H9 (cell line): ENCODE results near the gene SYP. TPM values are rescaled to one million over a fixed set of nuclear protein-coding genes. Genes with fewer than 3 reads are reported as not detected.

ENCODE experiments used
- DNase-seq: peaks from one replicate; pipeline ENCODE4 v3.0.0-alpha.2; 2017
- H2AFZ ChIP-seq: one replicate; pipeline ENCODE4 v1.6.1; 2013; ENCODE audit warnings: mild to moderate bottlenecking, low read length, control low read depth, moderate library complexity
- H2AK5ac ChIP-seq: 2 replicates; pipeline ENCODE4 v1.6.1; 2013; ENCODE audit warnings: low read length, control low read depth, mixed read lengths; ENCODE audit not compliant: insufficient read length
- H2BK120ac ChIP-seq: one replicate; pipeline ENCODE4 v1.6.1; 2013; ENCODE audit warnings: low read depth, mild to moderate bottlenecking, low read length, control low read depth, inconsistent platforms; ENCODE audit not compliant: poor library complexity, severe bottlenecking
- H2BK12ac ChIP-seq: 2 replicates; pipeline ENCODE4 v1.6.1; 2013; ENCODE audit warnings: low read length, control low read depth, mixed read lengths, low read depth; ENCODE audit not compliant: insufficient read length
- H2BK15ac ChIP-seq: 2 replicates; pipeline ENCODE4 v1.6.1; 2013; ENCODE audit warnings: low read depth, low read length, control low read depth
- H2BK20ac ChIP-seq: one replicate; pipeline ENCODE4 v1.6.1; 2013; ENCODE audit warnings: low read depth, mild to moderate bottlenecking, low read length, control low read depth, inconsistent platforms; ENCODE audit not compliant: poor library complexity, severe bottlenecking
- H2BK5ac ChIP-seq: 2 replicates; pipeline ENCODE4 v1.6.1; 2013; ENCODE audit warnings: low read length, control low read depth, mixed read lengths; ENCODE audit not compliant: insufficient read length
- H3K14ac ChIP-seq: 2 replicates; pipeline ENCODE4 v1.6.1; 2013; ENCODE audit warnings: low read length, control low read depth; ENCODE audit not compliant: insufficient read depth
- H3K18ac ChIP-seq: 2 replicates; pipeline ENCODE4 v1.6.1; 2013; ENCODE audit warnings: low read depth, mild to moderate bottlenecking, mixed read lengths, low read length, control low read depth; ENCODE audit not compliant: insufficient read length
- H3K23ac ChIP-seq: 2 replicates; pipeline ENCODE4 v1.6.1; 2013; ENCODE audit warnings: low read length, control low read depth, mixed read lengths, low read depth; ENCODE audit not compliant: insufficient read length
- H3K23me2 ChIP-seq: 2 replicates; pipeline ENCODE4 v1.6.1; 2013; ENCODE audit warnings: low read depth, mild to moderate bottlenecking, mixed read lengths, low read length, control low read depth; ENCODE audit not compliant: insufficient read length, poor library complexity, severe bottlenecking
- H3K27ac ChIP-seq: 2 replicates; pipeline ENCODE4 v1.5.1; 2013; ENCODE audit warnings: low read length, control low read depth, mixed read lengths, low read depth; ENCODE audit not compliant: insufficient read length
- H3K27me3 ChIP-seq: 2 replicates; pipeline ENCODE4 v1.6.1; 2013; ENCODE audit warnings: low read length, control low read depth, inconsistent platforms; ENCODE audit not compliant: insufficient read depth
- H3K4ac ChIP-seq: 2 replicates; pipeline ENCODE4 v1.6.1; 2013; ENCODE audit warnings: low read depth, mild to moderate bottlenecking, control low read depth, inconsistent platforms, low read length, moderate library complexity
- H3K4me1 ChIP-seq: 2 replicates; pipeline ENCODE4 v1.6.1; 2013; ENCODE audit warnings: low read length, control low read depth, inconsistent platforms; ENCODE audit not compliant: insufficient read depth
- H3K4me2 ChIP-seq: 2 replicates; pipeline ENCODE4 v1.6.1; 2013; ENCODE audit warnings: low read length, control low read depth, mixed read lengths; ENCODE audit not compliant: insufficient read length, insufficient read depth
- H3K56ac ChIP-seq: 2 replicates; pipeline ENCODE4 v1.6.1; 2013; ENCODE audit warnings: low read depth, mild to moderate bottlenecking, mixed read lengths, low read length, control low read depth; ENCODE audit not compliant: insufficient read length
- H3K79me1 ChIP-seq: 2 replicates; pipeline ENCODE4 v1.6.1; 2013; ENCODE audit warnings: low read depth, mild to moderate bottlenecking, moderate library complexity, low read length, control low read depth, inconsistent platforms; ENCODE audit not compliant: insufficient read depth, poor library complexity, severe bottlenecking
- H3K79me2 ChIP-seq: 2 replicates; pipeline ENCODE4 v1.6.1; 2013; ENCODE audit warnings: low read length, control low read depth, inconsistent platforms; ENCODE audit not compliant: insufficient read depth
- H3K9ac ChIP-seq: 2 replicates; pipeline ENCODE4 v1.6.1; 2013; ENCODE audit warnings: low read length, control low read depth, mixed read lengths; ENCODE audit not compliant: insufficient read length; ENCODE audit errors: extremely low read depth
- H3K9me3 ChIP-seq: one replicate; pipeline ENCODE4 v1.6.1; 2013; ENCODE audit warnings: low read depth, low read length, inconsistent platforms; ENCODE audit not compliant: control insufficient read depth
- H3T11ph ChIP-seq: one replicate; pipeline ENCODE4 v1.6.1; 2013; ENCODE audit warnings: mild to moderate bottlenecking, low read length, control low read depth, inconsistent platforms
- H4K20me1 ChIP-seq: one replicate; pipeline ENCODE4 v1.6.1; 2013; ENCODE audit not compliant: control insufficient read depth, insufficient read length, insufficient read depth
- H4K5ac ChIP-seq: 2 replicates; pipeline ENCODE4 v1.6.1; 2013; ENCODE audit warnings: low read depth, mild to moderate bottlenecking, mixed read lengths, low read length, control low read depth; ENCODE audit not compliant: insufficient read length
- H4K8ac ChIP-seq: replicated peaks from 2 replicates; pipeline ENCODE4 v1.6.1; 2013; ENCODE audit warnings: low read length, control low read depth, mixed read lengths, low read depth; ENCODE audit not compliant: insufficient read length
- H4K91ac ChIP-seq: 2 replicates; pipeline ENCODE4 v1.6.1; 2013; ENCODE audit warnings: low read depth, mild to moderate bottlenecking, moderate library complexity, mixed read lengths, low read length, control low read depth; ENCODE audit not compliant: insufficient read length
- H3K27ac Mint-ChIP-seq, 3 experiments: 2 replicates in 2 of 3; 3 replicates in 1 of 3; pipeline ENCODE4 v1.8.0; 2020 to 2021; ENCODE audit warnings: mixed read lengths in 3 of 3, mild to moderate bottlenecking in 1 of 3, moderate library complexity in 1 of 3
- H3K27me3 Mint-ChIP-seq: 2 replicates; pipeline ENCODE4 v1.8.0; 2021; ENCODE audit warnings: low read depth, mild to moderate bottlenecking, moderate library complexity, mixed read lengths
- H3K36me3 Mint-ChIP-seq, 3 experiments: 2 replicates in 2 of 3; 3 replicates in 1 of 3; pipeline ENCODE4 v1.8.0; 2020 to 2021; ENCODE audit warnings: low read depth in 3 of 3, mixed read lengths in 3 of 3; ENCODE audit not compliant: insufficient read depth in 1 of 3
- H3K4me1 Mint-ChIP-seq, 2 experiments: 2 replicates each; pipeline ENCODE4 v1.8.0; 2020; ENCODE audit warnings: mixed read lengths in 2 of 2
- H3K4me3 Mint-ChIP-seq, 2 experiments: 2 replicates in 1 of 2; 3 replicates in 1 of 2; pipeline ENCODE4 v1.8.0; 2020 to 2021; ENCODE audit warnings: mild to moderate bottlenecking in 2 of 2, mixed read lengths in 2 of 2, moderate library complexity in 1 of 2
- H3K9me3 Mint-ChIP-seq, 2 experiments: 2 replicates in 1 of 2; 3 replicates in 1 of 2; pipeline ENCODE4 v1.8.0; 2020; ENCODE audit warnings: mild to moderate bottlenecking in 2 of 2, mixed read lengths in 2 of 2, moderate library complexity in 1 of 2
- WGBS: extraction: QIAGEN DNeasy Blood & Tissue Kit; methylation state at CpG from one replicate; pipeline ENCODE4 v1.1.7; 2013; ENCODE audit warnings: missing lambda C conversion rate, low lambda C conversion rate, mixed read lengths; ENCODE audit not compliant: insufficient read length; ENCODE audit errors: extremely low coverage; 5-methylcytosine and 5-hydroxymethylcytosine counted together
- total RNA-seq: library from RNA; stranded (reverse); gene quantifications from 2 replicates; pipeline ENCODE4 v1.2.1, GENCODE V29; 2021
- TF ChIP-seq, protein P1 (sequence below): fragments of 200-600 bp; sonication (generic); conservative IDR thresholded peaks from 3 replicates; pipeline ENCODE4 v1.8.0; 2021; ENCODE audit warnings: antibody characterized with exemption, mild to moderate bottlenecking

Gene SYP
- total RNA-seq, 1 experiment from 2014 or later: 1.8 TPM

DNA sequence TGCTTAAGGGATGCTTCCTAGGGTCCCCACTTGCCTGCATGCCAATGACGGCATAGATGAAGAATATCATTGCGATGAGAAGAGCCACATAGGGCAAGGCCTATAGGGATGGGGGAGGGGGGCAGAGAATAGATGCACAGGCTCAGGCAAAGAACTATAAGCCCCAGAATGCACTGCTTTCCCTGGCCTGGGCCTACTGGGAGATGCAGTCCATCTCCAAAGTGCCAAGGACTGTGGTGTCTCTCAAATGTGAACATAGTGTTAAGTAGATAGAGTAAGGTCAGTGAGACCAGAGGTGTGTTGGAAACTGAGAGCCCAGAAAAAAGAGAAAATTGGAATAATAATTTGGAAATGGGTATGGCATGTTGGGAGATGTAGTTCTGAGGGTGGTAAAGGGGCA lies 12.2 kb upstream of the SYP start:
- no CpG with 5 or more reads among the region's 2 CpGs for WGBS
- H3K36me3 Mint-ChIP-seq: peaks cover 0 to 9% (median 7%) of the 10 kb centered on the region in 3 experiments; a peak in 2 of 7 replicates
- no peak overlapping the region for H2AFZ ChIP-seq

More for the DNA sequence above, 12.2 kb upstream of the SYP start:
- Histone ChIP-seq H4K8ac (no peak overlapping the region), H3K27ac (no peak overlapping the region), H3K9me3 (peaks cover 40% of the 10 kb centered on the region), H4K5ac (no peak overlapping the region), H3K4me1 (no peaks in the 10 kb centered on the region), H2BK12ac (no peak overlapping the region), H3K23ac (no peak overlapping the region), H3K27me3 (no peaks in the 10 kb centered on the region), H2AK5ac (no peak overlapping the region), H2BK5ac (no peak overlapping the region), H3K4ac (no peak overlapping the region), H3K14ac (no peak overlapping the region), H3K9ac (no peak overlapping the region), H3K23me2 (no peaks in the 10 kb centered on the region), H3K56ac (no peak overlapping the region), H3K4me2 (no peak overlapping the region), H2BK120ac (no peak overlapping the region), H2BK20ac (no peak overlapping the region), H3K18ac (no peak overlapping the region), H2BK15ac (no peak overlapping the region), H3K79me1 (no peaks in the 10 kb centered on the region), H3K79me2 (no peaks in the 10 kb centered on the region), H4K91ac (no peak overlapping the region), H4K20me1 (no peaks in the 10 kb centered on the region), H3T11ph (no peak overlapping the region)
- DNase-seq: no peak
- no peak overlapping the region; a peak in 1 of 7 replicates for H3K27ac Mint-ChIP-seq
- TF ChIP-seq, protein P1, sequence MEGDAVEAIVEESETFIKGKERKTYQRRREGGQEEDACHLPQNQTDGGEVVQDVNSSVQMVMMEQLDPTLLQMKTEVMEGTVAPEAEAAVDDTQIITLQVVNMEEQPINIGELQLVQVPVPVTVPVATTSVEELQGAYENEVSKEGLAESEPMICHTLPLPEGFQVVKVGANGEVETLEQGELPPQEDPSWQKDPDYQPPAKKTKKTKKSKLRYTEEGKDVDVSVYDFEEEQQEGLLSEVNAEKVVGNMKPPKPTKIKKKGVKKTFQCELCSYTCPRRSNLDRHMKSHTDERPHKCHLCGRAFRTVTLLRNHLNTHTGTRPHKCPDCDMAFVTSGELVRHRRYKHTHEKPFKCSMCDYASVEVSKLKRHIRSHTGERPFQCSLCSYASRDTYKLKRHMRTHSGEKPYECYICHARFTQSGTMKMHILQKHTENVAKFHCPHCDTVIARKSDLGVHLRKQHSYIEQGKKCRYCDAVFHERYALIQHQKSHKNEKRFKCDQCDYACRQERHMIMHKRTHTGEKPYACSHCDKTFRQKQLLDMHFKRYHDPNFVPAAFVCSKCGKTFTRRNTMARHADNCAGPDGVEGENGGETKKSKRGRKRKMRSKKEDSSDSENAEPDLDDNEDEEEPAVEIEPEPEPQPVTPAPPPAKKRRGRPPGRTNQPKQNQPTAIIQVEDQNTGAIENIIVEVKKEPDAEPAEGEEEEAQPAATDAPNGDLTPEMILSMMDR: no peak
- H3K9me3 Mint-ChIP-seq: peaks cover 75 to 87% of the 10 kb centered on the region in 2 experiments
- peaks cover 13% of the 10 kb centered on the region for H3K27me3 Mint-ChIP-seq
- H3K4me3 Mint-ChIP-seq: no peak overlapping the region
- H3K4me1 Mint-ChIP-seq: peaks cover 0 to 8% of the 10 kb centered on the region in 2 experiments; a peak in 2 of 4 replicates
